PFSK-1 (cell line): Measurements from ENCODE around the gene CYRIA.

Experiments used
- FOXP2 ChIP-seq: optimal IDR thresholded peaks from 2 replicates; pipeline ENCODE3; 2011; ENCODE audit warnings: borderline replicate concordance, control low read depth, inconsistent platforms; ENCODE audit not compliant: insufficient read depth; ENCODE audit errors: extremely low read length, extremely low read depth
- POLR2AphosphoS5 ChIP-seq: IDR thresholded peaks from 2 replicates; pipeline ENCODE4 v1.6.1; 2012; ENCODE audit warnings: low read depth, mild to moderate bottlenecking, control low read depth, low read length, moderate library complexity
- SIN3A ChIP-seq: IDR thresholded peaks from 2 replicates; pipeline ENCODE4 v1.6.1; 2012; ENCODE audit warnings: mild to moderate bottlenecking, low read length, moderate library complexity, borderline replicate concordance; ENCODE audit not compliant: insufficient read depth
- TAF1 ChIP-seq: IDR thresholded peaks from 2 replicates; pipeline ENCODE4 v1.6.1; 2012; ENCODE audit warnings: low read length, control low read depth, borderline replicate concordance; ENCODE audit not compliant: insufficient read depth
- TF ChIP-seq, protein P1 (sequence below), 2 experiments: IDR thresholded peaks; 2 replicates each; pipeline versions ENCODE4 v1.6.1 to v1.8.0; 2011 to 2012; ENCODE audit warnings: low read depth in 2 of 2, low read length in 2 of 2, control low read depth in 1 of 2, inconsistent platforms in 1 of 2, mild to moderate bottlenecking in 1 of 2, moderate library complexity in 1 of 2; ENCODE audit not compliant: insufficient read depth in 1 of 2

CYRIA gene

DNA sequence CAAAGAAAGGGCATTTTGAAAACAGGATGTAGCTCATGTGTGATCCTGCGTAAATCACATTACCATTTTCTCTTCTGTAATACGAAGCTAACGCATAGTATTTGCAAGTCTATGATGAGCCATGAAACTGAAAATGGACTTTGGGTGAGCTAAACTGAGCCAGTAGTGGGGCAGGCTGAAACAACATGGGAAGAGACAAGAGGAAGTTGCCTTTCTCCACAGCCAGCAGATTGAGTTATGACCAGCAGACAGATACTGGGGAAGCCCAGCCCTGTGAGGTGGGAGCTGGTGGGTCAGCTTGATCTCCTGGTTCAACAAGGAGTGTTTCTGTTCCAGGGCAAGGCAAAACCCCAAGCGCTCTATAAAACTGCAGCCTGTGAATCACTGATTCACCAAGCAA, 11.8 kb downstream of the CYRIA start:
- TF ChIP-seq, protein P1, sequence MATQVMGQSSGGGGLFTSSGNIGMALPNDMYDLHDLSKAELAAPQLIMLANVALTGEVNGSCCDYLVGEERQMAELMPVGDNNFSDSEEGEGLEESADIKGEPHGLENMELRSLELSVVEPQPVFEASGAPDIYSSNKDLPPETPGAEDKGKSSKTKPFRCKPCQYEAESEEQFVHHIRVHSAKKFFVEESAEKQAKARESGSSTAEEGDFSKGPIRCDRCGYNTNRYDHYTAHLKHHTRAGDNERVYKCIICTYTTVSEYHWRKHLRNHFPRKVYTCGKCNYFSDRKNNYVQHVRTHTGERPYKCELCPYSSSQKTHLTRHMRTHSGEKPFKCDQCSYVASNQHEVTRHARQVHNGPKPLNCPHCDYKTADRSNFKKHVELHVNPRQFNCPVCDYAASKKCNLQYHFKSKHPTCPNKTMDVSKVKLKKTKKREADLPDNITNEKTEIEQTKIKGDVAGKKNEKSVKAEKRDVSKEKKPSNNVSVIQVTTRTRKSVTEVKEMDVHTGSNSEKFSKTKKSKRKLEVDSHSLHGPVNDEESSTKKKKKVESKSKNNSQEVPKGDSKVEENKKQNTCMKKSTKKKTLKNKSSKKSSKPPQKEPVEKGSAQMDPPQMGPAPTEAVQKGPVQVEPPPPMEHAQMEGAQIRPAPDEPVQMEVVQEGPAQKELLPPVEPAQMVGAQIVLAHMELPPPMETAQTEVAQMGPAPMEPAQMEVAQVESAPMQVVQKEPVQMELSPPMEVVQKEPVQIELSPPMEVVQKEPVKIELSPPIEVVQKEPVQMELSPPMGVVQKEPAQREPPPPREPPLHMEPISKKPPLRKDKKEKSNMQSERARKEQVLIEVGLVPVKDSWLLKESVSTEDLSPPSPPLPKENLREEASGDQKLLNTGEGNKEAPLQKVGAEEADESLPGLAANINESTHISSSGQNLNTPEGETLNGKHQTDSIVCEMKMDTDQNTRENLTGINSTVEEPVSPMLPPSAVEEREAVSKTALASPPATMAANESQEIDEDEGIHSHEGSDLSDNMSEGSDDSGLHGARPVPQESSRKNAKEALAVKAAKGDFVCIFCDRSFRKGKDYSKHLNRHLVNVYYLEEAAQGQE (IDR thresholded peaks at IDR 0.05; ENCODE audit: insufficient read depth in 1 of 2, low read depth in 2 of 2, low read length in 2 of 2), result no peak
- no peak for TF ChIP-seq POLR2AphosphoS5
- no peak for TF ChIP-seq FOXP2
- no peak for TF ChIP-seq SIN3A
- TF ChIP-seq TAF1, result no peak

DNA sequence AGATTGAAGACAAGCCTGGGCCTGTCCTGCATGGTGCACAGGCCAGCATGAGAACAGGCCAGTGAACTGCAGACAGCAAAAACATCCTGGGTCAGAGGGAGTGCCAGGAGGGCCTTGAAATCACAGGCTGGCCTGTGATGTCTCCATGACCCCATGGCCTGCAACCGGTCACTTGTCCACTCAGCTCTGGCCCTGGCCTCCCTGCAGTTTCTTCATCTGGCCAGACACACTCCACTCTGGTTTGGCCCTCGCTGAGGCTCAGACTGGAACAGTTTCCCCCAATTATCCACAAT, 12.6 kb downstream of the CYRIA start:
- TF ChIP-seq, protein P1 (IDR thresholded peaks at IDR 0.05; ENCODE audit: insufficient read depth in 1 of 2, low read depth in 2 of 2, low read length in 2 of 2), result no peak
- TF ChIP-seq TAF1, result no peak
- no peak for TF ChIP-seq POLR2AphosphoS5
- TF ChIP-seq SIN3A, result no peak
- TF ChIP-seq FOXP2, result no peak

DNA sequence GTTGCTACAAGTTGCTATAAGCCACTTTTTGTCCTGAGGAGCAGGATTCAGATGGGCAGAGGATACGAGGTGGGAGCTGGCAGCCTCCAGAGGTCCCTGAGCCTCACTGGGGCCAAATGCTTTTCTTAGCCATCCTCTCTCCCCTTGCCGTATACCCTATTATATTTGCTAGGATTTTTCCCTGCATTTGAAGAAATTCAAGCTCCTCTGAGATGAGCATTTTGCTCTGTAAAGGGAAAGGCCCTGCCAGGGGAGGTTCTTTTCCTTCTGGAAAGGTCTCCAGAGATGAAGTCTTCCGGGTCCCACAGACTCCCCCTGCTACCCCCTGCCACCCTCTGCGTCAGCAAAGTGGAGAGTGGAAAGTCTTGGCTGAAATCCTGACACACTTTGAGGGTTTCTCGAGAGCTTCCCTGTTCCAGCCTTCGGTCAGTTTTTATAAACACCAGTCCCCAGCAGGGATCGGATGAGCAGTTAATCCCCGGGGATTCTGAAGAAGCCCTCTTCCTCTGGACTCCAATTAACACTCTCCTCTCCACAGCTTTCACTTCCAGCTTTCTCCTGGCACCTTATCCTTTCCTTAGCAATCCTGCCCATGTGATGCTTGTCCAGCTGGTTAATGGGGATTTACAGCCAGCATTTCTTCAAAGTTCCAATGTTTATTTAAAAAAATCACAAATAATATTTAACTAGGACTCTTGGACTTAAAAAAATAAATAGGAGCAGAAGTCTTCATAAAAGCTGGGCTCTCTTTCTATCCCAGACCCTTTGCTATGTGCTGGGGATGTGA, 13.1 kb downstream of the CYRIA start:
- TF ChIP-seq POLR2AphosphoS5, result no peak
- no peak for TF ChIP-seq SIN3A
- no peak for TF ChIP-seq FOXP2
- TF ChIP-seq, protein P1 (IDR thresholded peaks at IDR 0.05; ENCODE audit: insufficient read depth in 1 of 2, low read depth in 2 of 2, low read length in 2 of 2), result no peak
- TF ChIP-seq TAF1, result no peak

DNA sequence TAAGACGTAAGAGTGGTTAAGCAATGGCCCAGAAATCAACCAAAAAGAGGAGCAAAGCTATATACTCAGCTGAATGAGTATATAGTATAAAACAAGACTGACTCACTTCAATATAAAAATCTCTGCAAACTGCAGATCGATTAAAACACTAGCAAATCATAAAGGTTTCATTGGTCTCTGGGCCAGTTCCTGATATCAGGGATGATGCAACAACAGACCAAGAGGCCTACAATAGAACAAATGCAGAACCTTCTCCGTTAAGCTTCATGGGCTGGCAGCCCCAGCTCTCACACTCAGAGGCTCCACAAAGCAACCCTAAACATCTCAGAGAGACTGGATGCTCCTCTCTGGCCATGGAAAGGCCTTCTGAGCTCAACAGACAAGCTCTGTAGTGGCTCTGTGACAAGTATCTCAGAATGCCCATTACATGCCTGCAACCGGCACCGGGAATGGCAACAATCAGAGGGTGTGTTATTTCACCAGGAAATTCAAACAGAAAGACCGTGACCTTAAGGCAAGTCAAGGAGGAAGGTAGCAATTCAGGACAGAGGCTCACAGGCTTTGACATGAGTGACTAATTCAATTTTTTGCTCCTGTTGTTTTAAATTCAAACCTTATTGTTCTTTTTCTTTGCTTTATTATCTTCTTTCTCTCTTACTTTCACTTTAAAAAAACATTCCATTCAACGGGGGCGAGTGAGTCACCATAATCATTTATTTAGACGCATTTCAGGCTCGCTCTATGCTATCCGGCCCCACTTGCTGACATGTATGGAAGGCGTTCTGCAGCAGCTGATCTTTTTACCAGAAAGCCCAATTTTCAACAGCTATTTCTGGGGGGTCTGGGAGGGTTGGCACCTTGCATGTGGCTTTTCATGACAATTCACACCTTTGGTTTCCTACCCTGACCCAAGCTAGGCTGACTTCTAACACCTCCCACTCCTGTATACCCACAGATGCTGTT, 15.1 kb downstream of the CYRIA start:
- TF ChIP-seq, protein P1 (IDR thresholded peaks at IDR 0.05; ENCODE audit: insufficient read depth in 1 of 2, low read depth in 2 of 2, low read length in 2 of 2), result no peak
- TF ChIP-seq POLR2AphosphoS5, result no peak
